HG03378 (cell line): ENCODE measurements around the gene RNASE8.
A peak's percentile ranks its signal among the peaks of the same experiment; 100 is the strongest.

ENCODE experiments used
- ATAC-seq: cut with Tn5 transposase; IDR thresholded peaks from one replicate; pipeline ENCODE4 v1.9.1; 2021; ENCODE audit warnings: mild to moderate bottlenecking, moderate library complexity; ENCODE audit not compliant: unreplicated experiment

Gene RNASE8

GRCh38 chr14:21103411-21103709 lies 45.7 kb downstream of the RNASE8 start:
- no peak for ATAC-seq

GRCh38 chr14:21103710-21104447 lies 46.3 kb downstream of the RNASE8 start:
- peak; percentile 87 for ATAC-seq

GRCh38 chr14:21104448-21105060 lies 46.9 kb downstream of the RNASE8 start:
- peak; percentile 35 for ATAC-seq

DNA sequence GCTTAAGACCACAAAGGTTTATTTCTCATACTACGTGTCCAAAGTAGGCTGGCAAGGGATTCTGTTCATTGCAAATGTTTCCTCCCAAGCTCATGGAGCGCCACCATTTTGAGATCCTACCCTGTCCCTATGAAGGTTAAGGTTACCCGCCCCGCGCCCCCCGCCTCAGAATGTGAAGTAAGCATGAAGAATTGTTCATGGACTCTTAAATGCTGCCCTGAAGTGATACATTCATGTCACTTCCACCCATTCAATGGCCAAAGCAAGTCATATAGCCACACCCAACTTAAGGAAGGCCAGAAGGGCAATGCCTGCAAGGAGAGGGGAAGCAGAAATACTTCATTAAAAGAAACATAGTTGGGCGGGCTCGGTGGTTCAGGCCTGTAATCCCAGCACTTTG lies 47.5 kb downstream of the RNASE8 start:
- ATAC-seq: no peak

DNA sequence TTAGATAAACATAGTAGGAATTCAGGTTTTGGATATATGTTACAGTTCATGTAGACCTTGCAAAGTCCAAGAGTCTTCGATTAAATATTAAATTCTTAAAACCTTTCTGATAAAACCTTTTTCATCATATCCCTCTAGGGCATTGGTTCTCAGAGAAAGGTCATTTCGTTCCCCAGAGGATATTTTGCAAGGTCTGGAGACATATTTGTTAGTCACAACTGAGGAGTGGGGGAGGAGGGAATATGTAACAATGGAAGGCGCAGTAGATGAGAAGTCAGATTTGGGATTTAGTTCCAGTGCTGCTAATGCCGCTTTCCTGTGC lies 48.5 kb downstream of the RNASE8 start:
- no peak for ATAC-seq

GRCh38 chr14:21106498-21107282 lies 49.1 kb downstream of the RNASE8 start:
- ATAC-seq: no peak

DNA sequence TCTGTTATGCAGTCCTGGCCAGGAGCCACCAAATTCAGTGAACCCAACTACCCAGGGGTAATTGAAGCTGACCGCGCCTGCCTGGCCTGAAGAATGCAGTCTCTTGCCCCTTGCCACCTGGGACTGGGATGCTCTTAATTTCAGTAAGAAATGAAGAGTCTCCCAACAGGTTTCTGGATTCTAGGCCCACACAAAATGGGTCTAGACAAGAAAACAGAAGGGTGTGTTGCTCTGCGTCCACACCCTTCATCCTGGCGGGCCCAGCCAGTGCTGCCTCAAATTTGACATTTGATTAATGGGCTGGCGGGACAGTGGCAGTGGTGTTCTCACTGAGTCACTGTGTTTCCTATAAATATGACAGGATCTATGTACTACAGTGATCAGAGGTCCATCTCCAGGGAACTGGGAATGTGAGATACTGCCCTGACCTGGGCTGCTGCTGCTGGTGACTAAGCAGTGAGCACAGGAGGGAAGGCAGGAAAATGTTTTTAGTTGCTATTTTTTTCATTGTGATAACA lies 49.7 kb downstream of the RNASE8 start:
- ATAC-seq: no peak
